HepG2 (cell line): ENCODE data around the gene DISP1. TPM values are rescaled to one million over a fixed set of nuclear protein-coding genes. Genes with fewer than 3 reads are reported as not detected.

Experiments
- CREM ChIP-seq, 2 experiments: sonication (generic) in 1 of 2; formaldehyde crosslinking in 1 of 2; IDR thresholded peaks; 2 replicates each; pipeline versions ENCODE4 v1.4.0 to v1.6.1; 2016 to 2020; ENCODE audit warnings: antibody characterized with exemption in 1 of 2, mild to moderate bottlenecking in 1 of 2, missing genetic modification reagents in 1 of 2
- DNMT1 ChIP-seq: sonication (generic); formaldehyde crosslinking; IDR thresholded peaks from 2 replicates; pipeline ENCODE4 v1.5.1; 2020; ENCODE audit warnings: mild to moderate bottlenecking, missing genetic modification reagents
- FOXA1 ChIP-seq, 2 experiments: fragments of 450-650 bp in 1 of 2; sonication (generic) in 1 of 2; formaldehyde crosslinking in 1 of 2; IDR thresholded peaks; 2 replicates each; pipeline versions ENCODE4 v1.4.0 to v1.6.1; 2016 to 2020; ENCODE audit warnings: missing genetic modification reagents in 1 of 2
- POLR2AphosphoS2 ChIP-seq: IDR thresholded peaks from 2 replicates; pipeline ENCODE4 v1.6.1; 2011; ENCODE audit warnings: low read depth, low read length, improper control_type of control experiment
- RAD21 ChIP-seq: fragments of 450-650 bp; formaldehyde crosslinking; IDR thresholded peaks from 2 replicates; pipeline ENCODE4 v1.5.0; 2020; ENCODE audit warnings: mild to moderate bottlenecking
- ZFAT ChIP-seq: sonication (generic); formaldehyde crosslinking; conservative IDR thresholded peaks from 2 replicates; pipeline ENCODE4 v1.8.1; 2023; ENCODE audit warnings: missing genetic modification reagents, inconsistent platforms
- ZMYM3 ChIP-seq: sonication (generic); formaldehyde crosslinking; IDR thresholded peaks from 2 replicates; pipeline ENCODE4 v1.5.1; 2020; ENCODE audit warnings: mild to moderate bottlenecking, missing genetic modification reagents
- ZNF264 ChIP-seq: sonication (generic); formaldehyde crosslinking; IDR thresholded peaks from 2 replicates; pipeline ENCODE4 v1.4.0; 2020; ENCODE audit warnings: missing genetic modification reagents
- ZNF335 ChIP-seq: sonication (generic); formaldehyde crosslinking; IDR thresholded peaks from 2 replicates; pipeline ENCODE4 v1.4.0; 2020; ENCODE audit warnings: missing genetic modification reagents
- ZNF619 ChIP-seq: sonication (generic); formaldehyde crosslinking; IDR thresholded peaks from 2 replicates; pipeline ENCODE4 v1.4.0; 2020; ENCODE audit warnings: mild to moderate bottlenecking, missing genetic modification reagents
- ZNF660 ChIP-seq: sonication (generic); formaldehyde crosslinking; IDR thresholded peaks from 2 replicates; pipeline ENCODE4 v1.5.1; 2020; ENCODE audit warnings: mild to moderate bottlenecking, low read depth, missing genetic modification reagents, borderline replicate concordance
- polyA plus RNA-seq, 8 experiments: library from polyadenylated mRNA; depleted of rRNA in 3 of 8; stranded (reverse) in 7 of 8; unstranded in 1 of 8; fragments of >200 nt; fragmentation: Illumina TruSeq in 4 of 8; extraction: Trizol in 4 of 8; gene quantifications; 2 replicates each; pipeline versions ENCODE4 v1.2.1 to v1.2.3, GENCODE V29; 2011 to 2016; ENCODE audit warnings: low read depth in 4 of 8, missing spikeins in 1 of 8, mixed read lengths in 1 of 8; ENCODE audit not compliant: insufficient read depth in 1 of 8
- total RNA-seq, 5 experiments: library from RNA; depleted of rRNA; stranded (reverse); fragments of >200 nt; fragmentation: Illumina TruSeq; extraction: Trizol; gene quantifications; 2 replicates each; pipeline ENCODE4 v1.2.3, GENCODE V29; 2016; ENCODE audit warnings: low read depth in 1 of 5
- TF ChIP-seq, protein P1 (sequence below): IDR thresholded peaks from 2 replicates; pipeline ENCODE4 v1.6.1; 2016; ENCODE audit warnings: missing compliant biosample characterization, missing genetic modification reagents, borderline replicate concordance
- TF ChIP-seq, protein P2 (sequence below): sonication (generic); formaldehyde crosslinking; IDR thresholded peaks from one replicate; pipeline ENCODE4 v1.5.1; 2020; ENCODE audit warnings: mild to moderate bottlenecking, missing genetic modification reagents; ENCODE audit errors: not compliant biosample characterization
- TF ChIP-seq, protein P3 (sequence below): sonication (generic); formaldehyde crosslinking; IDR thresholded peaks from 2 replicates; pipeline ENCODE4 v1.4.0; 2020; ENCODE audit warnings: missing genetic modification reagents
- TF ChIP-seq, protein P4 (sequence below): sonication (generic); formaldehyde crosslinking; IDR thresholded peaks from 2 replicates; pipeline ENCODE4 v1.4.0; 2020; ENCODE audit warnings: missing genetic modification reagents
- TF ChIP-seq, protein P5 (sequence below): sonication (generic); formaldehyde crosslinking; IDR thresholded peaks from 2 replicates; pipeline ENCODE4 v1.4.0; 2020; ENCODE audit warnings: mild to moderate bottlenecking, missing genetic modification reagents

The DISP1 gene
- total and polyA plus RNA-seq, 2 of the 13 experiments (the other 11 are each of a cell fraction or from before 2014, with no cell fraction given): 1.9 to 2.0 TPM

DNA sequence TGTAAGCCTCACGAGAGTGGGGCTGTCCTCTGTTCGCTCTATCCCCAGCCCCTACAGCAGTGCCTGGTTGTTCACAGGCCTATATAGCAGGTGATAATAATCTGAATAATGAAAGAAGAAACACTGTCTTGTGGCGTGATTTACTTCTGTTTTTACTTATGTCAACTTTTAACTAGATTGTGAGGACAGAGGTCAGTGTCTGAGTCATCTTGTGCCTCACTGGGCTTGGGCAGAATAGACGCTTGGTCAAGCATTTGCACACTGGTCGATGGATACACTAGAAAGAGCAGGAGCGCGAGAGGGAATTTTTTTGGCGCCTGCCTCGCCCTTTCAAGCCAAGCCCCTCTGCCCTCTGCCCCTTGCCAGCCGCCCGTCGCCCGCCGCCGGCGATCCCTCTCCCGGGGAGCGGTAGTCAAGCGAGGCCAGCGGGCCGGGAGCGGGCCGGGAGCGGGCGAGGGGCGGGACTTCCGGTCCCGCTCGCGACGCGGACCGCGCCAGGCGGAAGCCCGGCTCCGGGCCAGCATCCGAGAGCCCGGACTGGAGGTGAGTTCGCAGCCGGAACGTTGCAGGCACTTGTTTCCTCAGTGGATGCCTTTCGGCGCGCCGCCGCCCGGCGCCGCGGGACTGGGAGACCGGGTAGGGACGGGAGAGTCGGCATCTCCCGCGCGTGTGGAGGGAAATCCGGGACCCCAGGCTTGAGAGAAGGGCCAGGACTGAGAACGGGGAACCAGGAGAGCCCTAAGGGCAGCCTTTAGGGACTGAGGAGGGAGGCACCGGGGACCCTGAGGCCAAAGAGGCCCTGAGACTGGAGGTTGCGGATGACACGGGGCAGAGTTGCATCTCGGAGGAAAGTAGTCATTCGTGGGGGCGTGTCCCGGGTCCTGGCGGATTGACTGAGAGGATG lies at the start of gene DISP1 (continued):
- TF ChIP-seq, protein P1, sequence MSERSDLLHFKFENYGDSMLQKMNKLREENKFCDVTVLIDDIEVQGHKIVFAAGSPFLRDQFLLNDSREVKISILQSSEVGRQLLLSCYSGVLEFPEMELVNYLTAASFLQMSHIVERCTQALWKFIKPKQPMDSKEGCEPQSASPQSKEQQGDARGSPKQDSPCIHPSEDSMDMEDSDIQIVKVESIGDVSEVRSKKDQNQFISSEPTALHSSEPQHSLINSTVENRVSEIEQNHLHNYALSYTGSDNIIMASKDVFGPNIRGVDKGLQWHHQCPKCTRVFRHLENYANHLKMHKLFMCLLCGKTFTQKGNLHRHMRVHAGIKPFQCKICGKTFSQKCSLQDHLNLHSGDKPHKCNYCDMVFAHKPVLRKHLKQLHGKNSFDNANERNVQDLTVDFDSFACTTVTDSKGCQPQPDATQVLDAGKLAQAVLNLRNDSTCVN (CRISPR knock-in tag): no peak
- no peak for TF ChIP-seq CREM (IDR thresholded peaks at IDR 0.05)
- no peak for TF ChIP-seq CREM (CRISPR knock-in tag; IDR thresholded peaks at IDR 0.05)
- TF ChIP-seq, protein P2, sequence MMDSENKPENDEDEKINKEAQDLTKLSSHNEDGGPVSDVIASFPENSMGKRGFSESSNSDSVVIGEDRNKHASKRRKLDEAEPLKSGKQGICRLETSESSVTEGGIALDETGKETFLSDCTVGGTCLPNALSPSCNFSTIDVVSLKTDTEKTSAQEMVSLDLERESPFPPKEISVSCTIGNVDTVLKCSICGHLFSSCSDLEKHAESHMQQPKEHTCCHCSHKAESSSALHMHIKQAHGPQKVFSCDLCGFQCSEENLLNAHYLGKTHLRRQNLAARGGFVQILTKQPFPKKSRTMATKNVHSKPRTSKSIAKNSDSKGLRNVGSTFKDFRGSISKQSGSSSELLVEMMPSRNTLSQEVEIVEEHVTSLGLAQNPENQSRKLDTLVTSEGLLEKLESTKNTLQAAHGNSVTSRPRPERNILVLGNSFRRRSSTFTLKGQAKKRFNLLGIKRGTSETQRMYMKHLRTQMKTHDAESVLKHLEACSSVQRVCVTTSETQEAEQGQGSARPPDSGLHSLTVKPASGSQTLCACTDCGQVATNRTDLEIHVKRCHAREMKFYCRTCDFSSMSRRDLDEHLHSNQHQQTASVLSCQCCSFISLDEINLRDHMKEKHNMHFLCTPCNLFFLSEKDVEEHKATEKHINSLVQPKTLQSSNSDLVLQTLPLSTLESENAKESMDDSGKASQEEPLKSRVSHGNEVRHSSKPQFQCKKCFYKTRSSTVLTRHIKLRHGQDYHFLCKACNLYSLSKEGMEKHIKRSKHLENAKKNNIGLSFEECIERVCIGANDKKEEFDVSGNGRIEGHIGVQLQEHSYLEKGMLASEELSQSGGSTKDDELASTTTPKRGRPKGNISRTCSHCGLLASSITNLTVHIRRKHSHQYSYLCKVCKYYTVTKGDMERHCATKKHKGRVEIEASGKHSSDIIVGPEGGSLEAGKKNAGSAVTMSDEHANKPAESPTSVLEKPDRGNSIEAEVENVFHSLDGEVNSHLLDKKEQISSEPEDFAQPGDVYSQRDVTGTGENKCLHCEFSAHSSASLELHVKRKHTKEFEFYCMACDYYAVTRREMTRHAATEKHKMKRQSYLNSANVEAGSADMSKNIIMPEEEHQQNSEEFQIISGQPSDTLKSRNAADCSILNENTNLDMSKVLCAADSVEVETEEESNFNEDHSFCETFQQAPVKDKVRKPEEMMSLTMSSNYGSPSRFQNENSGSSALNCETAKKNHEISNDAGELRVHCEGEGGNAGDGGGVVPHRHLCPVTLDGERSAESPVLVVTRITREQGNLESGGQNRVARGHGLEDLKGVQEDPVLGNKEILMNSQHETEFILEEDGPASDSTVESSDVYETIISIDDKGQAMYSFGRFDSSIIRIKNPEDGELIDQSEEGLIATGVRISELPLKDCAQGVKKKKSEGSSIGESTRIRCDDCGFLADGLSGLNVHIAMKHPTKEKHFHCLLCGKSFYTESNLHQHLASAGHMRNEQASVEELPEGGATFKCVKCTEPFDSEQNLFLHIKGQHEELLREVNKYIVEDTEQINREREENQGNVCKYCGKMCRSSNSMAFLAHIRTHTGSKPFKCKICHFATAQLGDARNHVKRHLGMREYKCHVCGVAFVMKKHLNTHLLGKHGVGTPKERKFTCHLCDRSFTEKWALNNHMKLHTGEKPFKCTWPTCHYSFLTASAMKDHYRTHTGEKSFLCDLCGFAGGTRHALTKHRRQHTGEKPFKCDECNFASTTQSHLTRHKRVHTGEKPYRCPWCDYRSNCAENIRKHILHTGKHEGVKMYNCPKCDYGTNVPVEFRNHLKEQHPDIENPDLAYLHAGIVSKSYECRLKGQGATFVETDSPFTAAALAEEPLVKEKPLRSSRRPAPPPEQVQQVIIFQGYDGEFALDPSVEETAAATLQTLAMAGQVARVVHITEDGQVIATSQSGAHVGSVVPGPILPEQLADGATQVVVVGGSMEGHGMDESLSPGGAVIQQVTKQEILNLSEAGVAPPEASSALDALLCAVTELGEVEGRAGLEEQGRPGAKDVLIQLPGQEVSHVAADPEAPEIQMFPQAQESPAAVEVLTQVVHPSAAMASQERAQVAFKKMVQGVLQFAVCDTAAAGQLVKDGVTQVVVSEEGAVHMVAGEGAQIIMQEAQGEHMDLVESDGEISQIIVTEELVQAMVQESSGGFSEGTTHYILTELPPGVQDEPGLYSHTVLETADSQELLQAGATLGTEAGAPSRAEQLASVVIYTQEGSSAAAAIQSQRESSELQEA (CRISPR knock-in tag): no peak
- TF ChIP-seq ZNF660: no peak
- TF ChIP-seq, protein P3, sequence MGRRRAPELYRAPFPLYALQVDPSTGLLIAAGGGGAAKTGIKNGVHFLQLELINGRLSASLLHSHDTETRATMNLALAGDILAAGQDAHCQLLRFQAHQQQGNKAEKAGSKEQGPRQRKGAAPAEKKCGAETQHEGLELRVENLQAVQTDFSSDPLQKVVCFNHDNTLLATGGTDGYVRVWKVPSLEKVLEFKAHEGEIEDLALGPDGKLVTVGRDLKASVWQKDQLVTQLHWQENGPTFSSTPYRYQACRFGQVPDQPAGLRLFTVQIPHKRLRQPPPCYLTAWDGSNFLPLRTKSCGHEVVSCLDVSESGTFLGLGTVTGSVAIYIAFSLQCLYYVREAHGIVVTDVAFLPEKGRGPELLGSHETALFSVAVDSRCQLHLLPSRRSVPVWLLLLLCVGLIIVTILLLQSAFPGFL (CRISPR knock-in tag): no peak
- TF ChIP-seq, protein P4, sequence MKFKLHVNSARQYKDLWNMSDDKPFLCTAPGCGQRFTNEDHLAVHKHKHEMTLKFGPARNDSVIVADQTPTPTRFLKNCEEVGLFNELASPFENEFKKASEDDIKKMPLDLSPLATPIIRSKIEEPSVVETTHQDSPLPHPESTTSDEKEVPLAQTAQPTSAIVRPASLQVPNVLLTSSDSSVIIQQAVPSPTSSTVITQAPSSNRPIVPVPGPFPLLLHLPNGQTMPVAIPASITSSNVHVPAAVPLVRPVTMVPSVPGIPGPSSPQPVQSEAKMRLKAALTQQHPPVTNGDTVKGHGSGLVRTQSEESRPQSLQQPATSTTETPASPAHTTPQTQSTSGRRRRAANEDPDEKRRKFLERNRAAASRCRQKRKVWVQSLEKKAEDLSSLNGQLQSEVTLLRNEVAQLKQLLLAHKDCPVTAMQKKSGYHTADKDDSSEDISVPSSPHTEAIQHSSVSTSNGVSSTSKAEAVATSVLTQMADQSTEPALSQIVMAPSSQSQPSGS (CRISPR knock-in tag): no peak
- no peak for TF ChIP-seq ZNF335
- no peak for TF ChIP-seq ZFAT (CRISPR knock-in tag)
- TF ChIP-seq POLR2AphosphoS2: no peak
- TF ChIP-seq ZNF264 (CRISPR knock-in tag): no peak
- TF ChIP-seq DNMT1 (CRISPR knock-in tag): no peak
- no peak for TF ChIP-seq FOXA1 (IDR thresholded peaks at IDR 0.05)
- no peak for TF ChIP-seq FOXA1 (CRISPR knock-in tag; IDR thresholded peaks at IDR 0.05)
- no peak for TF ChIP-seq ZNF619
- TF ChIP-seq RAD21 (CRISPR knock-in tag): no peak
- TF ChIP-seq ZMYM3: no peak
- TF ChIP-seq, protein P5, sequence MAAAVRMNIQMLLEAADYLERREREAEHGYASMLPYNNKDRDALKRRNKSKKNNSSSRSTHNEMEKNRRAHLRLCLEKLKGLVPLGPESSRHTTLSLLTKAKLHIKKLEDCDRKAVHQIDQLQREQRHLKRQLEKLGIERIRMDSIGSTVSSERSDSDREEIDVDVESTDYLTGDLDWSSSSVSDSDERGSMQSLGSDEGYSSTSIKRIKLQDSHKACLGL (CRISPR knock-in tag): peak; percentile 61
